Measurements from ENCODE around the gene GPR35.

- TF ChIP-seq CTCF (IDR thresholded peaks at IDR 0.05; ENCODE audit: insufficient read depth, low read depth, low read length): no peak
- no peak for TF ChIP-seq EZH2 (IDR thresholded peaks at IDR 0.05; ENCODE audit: insufficient read depth, low read length)
Observed at GRCh38 chr2:240600451-240600961, 24.8 kb upstream of the GPR35 start.
